GM19463 (cell line): ENCODE results near the gene ZBTB43.

ENCODE experiments used
- ATAC-seq: cut with Tn5 transposase; IDR thresholded peaks from one replicate; pipeline ENCODE4 v1.9.1; 2021; ENCODE audit warnings: mild to moderate bottlenecking, moderate library complexity; ENCODE audit not compliant: unreplicated experiment

Gene ZBTB43

GRCh38 chr9:126885131-126885641 lies 80.3 kb downstream of the ZBTB43 start:
- no peak for ATAC-seq

- ATAC-seq = no peak
Measured at GRCh38 chr9:126886034-126886822, 81.4 kb downstream of the ZBTB43 start.

GRCh38 chr9:126886897-126887296 lies 82.1 kb downstream of the ZBTB43 start:
- no peak for ATAC-seq
